ENCODE measurements around the gene MRPS33. TPM values are rescaled to one million over a fixed set of nuclear protein-coding genes. Genes with fewer than 3 reads are reported as not detected.
"Not testable (repeated sequence)": the region's sequence is repeated elsewhere in the genome, so short reads cannot be mapped to it uniquely, and the experiment has no call there.

Gene MRPS33
- total and polyA plus RNA-seq, 12 donors = 71.7 to 151 (median 128) TPM

- ATAC-seq = no peak
- Histone ChIP-seq H3K27me3 (no peaks in the 10 kb centered on the region), H3K4me3 (no peak overlapping the region), H3K9me3 (peaks cover 0 to 5% (median 0%) of the 10 kb centered on the region in 11 donors), H3K27ac (no peak overlapping the region), H3K4me1 (no peaks in the 10 kb centered on the region), H3K36me3 (no peaks in the 10 kb centered on the region)
- no peak for TF ChIP-seq CTCF (IDR thresholded peaks at IDR 0.05)
- no peak for DNase-seq
- intact Hi-C loops (cut with DNase I) = loop anchor here in 1 of 10 donors (10.0 kb wide), 1 partner anchor 62 kb away; no protein-coding TSS in a partner anchor
- 54 to 63% methylated on average over 5 of the region's 5 CpGs for WGBS, 2 donors
These were observed 48.1 kb downstream of the MRPS33 start for GRCh38 chr7:140966561-140967233.

GRCh38 chr7:140961117-140961516 is 53.6 kb downstream of the MRPS33 start:
- no peak for ATAC-seq

DNA sequence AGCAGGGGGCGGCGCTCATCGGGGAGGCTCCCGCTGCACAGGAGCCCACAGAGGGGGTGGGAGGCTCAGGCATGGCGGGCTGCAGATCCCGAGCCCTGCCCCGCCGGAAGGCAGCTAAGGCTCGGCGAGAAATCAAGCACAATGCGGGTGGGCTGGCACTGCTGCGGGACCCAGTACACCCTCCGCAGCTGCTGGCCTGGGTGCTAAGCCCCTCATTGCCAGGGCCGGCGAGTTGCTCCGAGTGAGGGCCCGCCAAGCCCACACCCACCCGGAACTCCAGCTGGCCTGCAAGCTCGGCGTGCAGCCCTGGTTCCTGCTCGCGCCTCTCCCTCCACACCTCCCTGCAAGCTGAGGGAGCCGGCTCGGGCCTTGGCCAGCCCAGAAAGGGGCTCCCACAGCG is 57.8 kb downstream of the MRPS33 start:
- intact Hi-C loops (cut with DNase I); H3K27ac ChIP-seq; H3K4me3 ChIP-seq; H3K4me1 ChIP-seq; H3K36me3 ChIP-seq; ATAC-seq; H3K27me3 ChIP-seq; DNase-seq: not testable (repeated sequence)
- 94 to 96% methylated on average over 24 to 25 of the region's 25 CpGs for WGBS, 2 donors
- H3K9me3 ChIP-seq = peaks cover 0 to 26% (median 0%) of the 10 kb centered on the region in 11 donors

More at GRCh38 chr7:140961117-140961516, 53.6 kb downstream of the MRPS33 start:
- Histone ChIP-seq H3K4me3 (no peak overlapping the region), H3K27me3 (no peaks in the 10 kb centered on the region), H3K36me3 (no peaks in the 10 kb centered on the region), H3K27ac (no peak overlapping the region), H3K4me1 (no peaks in the 10 kb centered on the region), H3K9me3 (peaks cover 0 to 27% (median 0%) of the 10 kb centered on the region in 11 donors)
- intact Hi-C loops (cut with DNase I) = loop anchor here in 1 of 10 donors (10.0 kb wide), 1 partner anchor 56 kb away; no protein-coding TSS in a partner anchor
- WGBS, 2 donors = 90 to 94% methylated on average over 4 of the region's 4 CpGs
- TF ChIP-seq CTCF (IDR thresholded peaks at IDR 0.05) = no peak
- no peak for DNase-seq

Other genes with a start within 250 kb of the MRPS33 start
- 10 to 100 TPM; 18.5 to 36.8 (median 24.2) TPM for gene BRAF, start 90.0 kb downstream of the MRPS33 start, total RNA-seq
- 1 to 10 TPM; 3.8 to 8.5 TPM for gene BRAF, start 90.0 kb downstream of the MRPS33 start, polyA plus RNA-seq
- gene TMEM178B, start 59.1 kb upstream of the MRPS33 start, total RNA-seq = 10 to 100 TPM; 12.5 to 54.6 (median 29.5) TPM
- 1 to 10 TPM; 1.2 to 5.5 TPM for gene TMEM178B, start 59.1 kb upstream of the MRPS33 start, polyA plus RNA-seq